Midbrain (tissue), 1 donor: ENCODE results near the gene MKRN1.
"Not testable (repeated sequence)": the region's sequence is repeated elsewhere in the genome, so short reads cannot be mapped to it uniquely, and the experiment has no call there.

Experiments
- DNase-seq: peaks from one replicate; lab custom pipeline; 2025; lab: John Stamatoyannopoulos, UW

MKRN1 gene

GRCh38 chr7:140484951-140485499 is 5.7 kb upstream of the MKRN1 start:
- DNase-seq: no peak

- no peak for DNase-seq
These were observed 5.2 kb upstream of the MKRN1 start for GRCh38 chr7:140484479-140484878.

- DNase-seq: no peak
These were observed 407 bp upstream of the MKRN1 start for GRCh38 chr7:140479739-140480084.

GRCh38 chr7:140478246-140479061 is 851 bp downstream of the MKRN1 start:
- peak; percentile 28 for DNase-seq

GRCh38 chr7:140476698-140477261 is 2.5 kb downstream of the MKRN1 start:
- no peak for DNase-seq

- DNase-seq: peak; percentile 43
These were observed 3.5 kb downstream of the MKRN1 start for GRCh38 chr7:140475747-140476333.

GRCh38 chr7:140463111-140463510 is 16.2 kb downstream of the MKRN1 start:
- DNase-seq: no peak

GRCh38 chr7:140458916-140459315 is 20.4 kb downstream of the MKRN1 start:
- DNase-seq: no peak

- DNase-seq: no peak
These were observed 21.1 kb downstream of the MKRN1 start for GRCh38 chr7:140458201-140458600.

GRCh38 chr7:140456551-140457051 is 22.7 kb downstream of the MKRN1 start:
- no peak for DNase-seq

- no peak for DNase-seq
These were observed 23.6 kb downstream of the MKRN1 start for GRCh38 chr7:140455743-140456142.

GRCh38 chr7:140454657-140455015 is 24.7 kb downstream of the MKRN1 start:
- no peak for DNase-seq

- DNase-seq: not testable (repeated sequence)
These were observed 25.3 kb downstream of the MKRN1 start for GRCh38 chr7:140453785-140454656.

- DNase-seq: no peak
These were observed 26.0 kb downstream of the MKRN1 start for GRCh38 chr7:140453273-140453672.

- DNase-seq: no peak
These were observed 27.6 kb downstream of the MKRN1 start for GRCh38 chr7:140451716-140452115.

- DNase-seq: no peak
These were observed 30.4 kb downstream of the MKRN1 start for GRCh38 chr7:140448781-140449480.

- no peak for DNase-seq
These were observed 31.5 kb downstream of the MKRN1 start for GRCh38 chr7:140447841-140448240.

GRCh38 chr7:140446467-140446866 is 32.8 kb downstream of the MKRN1 start:
- no peak for DNase-seq

GRCh38 chr7:140441519-140441918 is 37.8 kb downstream of the MKRN1 start:
- no peak for DNase-seq

- no peak for DNase-seq
These were observed 38.7 kb downstream of the MKRN1 start for GRCh38 chr7:140440593-140440992.

GRCh38 chr7:140439359-140439758 is 39.9 kb downstream of the MKRN1 start:
- no peak for DNase-seq
